HG03520 (cell line): ENCODE data around the gene PHACTR2.
A peak's percentile ranks its signal among the peaks of the same experiment; 100 is the strongest.
"Not testable (repeated sequence)": the region's sequence is repeated elsewhere in the genome, so short reads cannot be mapped to it uniquely, and the experiment has no call there.

Experiments used
- ATAC-seq: cut with Tn5 transposase; IDR thresholded peaks from one replicate; pipeline ENCODE4 v1.9.1; 2021; ENCODE audit warnings: mild to moderate bottlenecking, moderate library complexity; ENCODE audit not compliant: unreplicated experiment

The PHACTR2 gene

DNA sequence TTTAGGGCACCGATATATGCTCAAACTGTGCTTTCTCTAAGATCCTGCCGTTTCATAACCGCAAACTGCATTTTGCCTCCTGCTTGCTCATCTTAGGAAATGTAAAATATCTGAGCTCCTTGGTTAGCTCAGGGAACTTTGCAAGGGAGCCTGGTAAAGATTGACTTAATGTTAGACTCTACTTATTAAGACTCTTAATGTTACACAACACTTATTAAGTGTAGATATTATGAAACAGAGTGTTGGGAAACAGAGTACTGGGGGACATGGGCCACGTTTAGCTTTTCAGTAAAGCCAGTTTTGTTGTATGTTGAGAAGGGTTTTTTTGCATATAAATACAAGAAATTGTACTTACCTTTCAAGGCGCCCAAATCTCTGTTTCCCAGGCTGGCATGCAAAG, 167.3 kb downstream of the PHACTR2 start:
- no peak for ATAC-seq

DNA sequence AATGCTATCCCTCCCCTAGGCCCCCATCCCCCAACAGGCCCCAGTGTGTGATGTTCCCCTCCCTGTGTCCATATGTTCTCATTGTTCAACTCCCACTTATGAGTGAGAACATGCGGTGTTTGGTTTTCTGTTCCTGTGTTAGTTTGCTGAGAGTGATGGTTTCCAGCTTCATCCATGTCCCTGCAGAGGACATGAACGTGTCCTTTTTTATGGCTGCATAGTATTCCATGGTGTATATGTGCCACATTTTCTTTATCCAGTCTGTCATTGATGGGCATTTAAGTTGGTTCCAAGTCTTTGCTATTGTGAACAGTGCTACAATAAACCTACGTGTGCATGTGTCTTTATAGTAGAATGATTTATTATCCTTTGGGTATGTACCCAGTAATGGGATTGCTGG, 173.9 kb downstream of the PHACTR2 start:
- not testable (repeated sequence) for ATAC-seq

DNA sequence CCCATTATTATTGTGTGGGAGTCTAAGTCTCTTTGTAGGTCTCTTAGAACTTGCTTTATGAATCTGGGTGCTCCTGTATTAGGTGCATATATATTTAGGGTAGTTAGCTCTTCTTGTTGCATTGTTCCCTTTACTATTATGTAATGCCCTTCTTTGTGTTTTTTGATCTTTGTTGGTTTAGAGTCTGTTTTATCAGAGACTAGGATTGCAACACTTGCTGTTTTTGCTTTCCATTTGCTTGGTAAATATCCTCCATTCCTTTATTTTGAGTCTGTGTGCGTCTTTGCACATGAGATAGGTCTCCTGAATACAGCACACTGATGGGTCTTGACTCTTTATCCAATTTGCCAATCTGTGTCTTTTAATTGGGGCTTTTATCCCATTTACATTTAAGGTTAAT, 177.3 kb downstream of the PHACTR2 start:
- ATAC-seq: not testable (repeated sequence)

DNA sequence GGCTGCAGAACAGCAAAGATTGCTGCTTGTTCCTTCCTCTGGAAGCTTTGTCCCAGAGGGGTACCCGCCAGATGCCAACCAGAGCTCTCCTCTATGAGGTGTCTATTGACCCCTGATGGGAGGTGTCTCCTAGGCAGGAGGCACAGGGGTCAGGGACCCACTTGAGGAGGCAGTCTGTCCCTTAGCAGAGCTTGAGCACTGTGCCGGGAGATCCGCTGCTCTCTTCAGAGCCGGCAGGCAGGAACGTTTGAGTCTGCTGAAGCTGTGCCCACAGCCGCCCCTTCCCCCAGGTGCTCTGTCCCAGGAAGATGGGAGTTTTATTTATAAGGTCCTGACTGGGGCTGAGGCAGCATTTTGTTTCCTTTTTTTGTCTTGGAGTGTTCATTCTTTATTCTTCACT, 179.0 kb downstream of the PHACTR2 start:
- ATAC-seq: not testable (repeated sequence)

DNA sequence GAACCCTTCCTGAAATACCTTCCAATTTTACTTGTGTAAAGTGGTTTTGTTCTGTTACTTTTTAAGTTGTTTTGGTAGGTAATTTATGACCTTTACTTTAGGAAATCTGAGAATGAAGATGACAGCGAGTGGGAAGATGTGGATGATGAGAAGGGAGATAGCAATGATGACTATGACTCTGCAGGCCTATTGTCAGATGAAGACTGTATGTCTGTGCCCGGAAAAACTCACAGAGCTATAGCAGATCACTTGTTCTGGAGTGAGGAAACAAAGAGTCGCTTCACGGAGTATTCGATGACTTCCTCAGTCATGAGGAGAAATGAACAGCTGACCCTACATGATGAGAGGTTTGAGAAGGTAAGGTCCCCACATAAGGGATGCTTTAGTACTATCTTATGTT, 179.9 kb downstream of the PHACTR2 start:
- no peak for ATAC-seq

DNA sequence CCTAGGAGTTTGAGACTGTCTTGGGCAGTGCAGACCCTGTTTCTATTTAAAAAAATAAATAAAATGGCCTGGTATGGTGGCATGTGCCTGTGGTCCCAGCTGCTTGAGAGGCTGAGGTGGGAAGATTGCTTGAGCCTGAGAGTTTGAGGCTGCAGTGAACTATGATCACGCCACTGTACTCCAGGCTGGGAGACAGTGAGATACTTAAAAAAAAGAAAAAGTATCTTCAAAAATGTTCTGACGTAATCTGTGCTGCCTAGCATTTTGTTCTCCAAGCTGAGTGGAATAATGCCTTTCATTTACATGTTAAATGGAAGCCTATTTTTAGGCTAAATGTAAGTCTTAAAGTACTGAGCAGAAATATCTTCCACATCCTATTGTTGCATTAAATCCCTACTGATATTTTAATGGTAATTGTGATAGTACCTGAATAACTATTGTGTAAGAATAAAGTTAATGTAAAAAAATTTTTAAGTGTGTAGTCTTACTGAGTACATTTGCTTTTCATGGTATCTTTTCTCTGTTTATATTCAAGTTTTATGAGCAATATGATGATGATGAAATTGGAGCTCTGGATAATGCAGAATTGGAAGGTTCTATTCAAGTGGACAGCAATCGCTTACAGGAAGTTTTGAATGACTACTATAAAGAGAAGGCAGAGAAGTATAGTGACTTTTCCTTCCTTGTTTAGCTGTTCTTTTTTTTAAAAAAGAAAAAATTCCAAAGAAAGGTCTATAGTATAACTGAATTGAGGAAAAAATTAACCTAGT, 182.3 kb downstream of the PHACTR2 start:
- no peak for ATAC-seq

DNA sequence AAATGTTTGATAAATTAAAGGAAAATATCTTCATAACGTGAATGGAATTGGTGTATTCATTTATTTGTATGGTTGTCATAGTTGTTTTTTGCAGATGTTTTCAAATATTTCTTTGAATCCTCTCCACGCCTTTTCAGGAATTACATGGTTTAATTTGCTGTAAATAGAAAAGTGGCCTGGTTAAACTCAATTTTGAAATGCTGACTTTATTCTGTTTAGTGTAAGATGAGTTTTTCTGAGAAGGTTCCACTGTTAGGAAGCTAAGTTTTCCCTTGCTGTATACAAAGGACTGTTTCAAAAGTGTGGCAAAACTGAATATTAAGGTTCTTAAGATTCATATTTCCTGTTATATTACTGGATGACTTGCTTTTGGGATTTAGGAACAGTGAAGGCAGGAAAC, 186.0 kb downstream of the PHACTR2 start:
- no peak for ATAC-seq

DNA sequence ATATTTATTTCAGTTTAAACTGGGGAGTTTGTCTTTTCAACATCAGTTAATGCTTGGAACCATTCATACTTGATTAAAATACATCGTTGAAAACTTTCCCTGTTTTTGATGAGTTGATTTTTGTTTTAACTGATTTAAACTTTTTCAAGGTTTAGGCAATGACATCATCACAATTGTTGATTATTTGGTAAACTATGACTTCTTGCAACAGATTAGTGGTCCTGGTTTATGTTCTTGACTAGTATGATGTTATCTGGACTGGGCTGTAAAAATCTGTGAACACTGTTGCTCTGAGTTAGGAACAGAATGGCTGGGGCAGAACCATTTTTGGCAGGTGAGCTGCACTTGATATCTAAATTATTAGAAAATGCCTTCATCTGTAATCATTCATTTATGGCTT, 186.5 kb downstream of the PHACTR2 start, which contains the start of gene ZC2HC1B:
TSS of gene ZC2HC1B (plus strand) at position 241 of the 400 bp plus-strand sequence. CDS start at position 307, 66 bp downstream.
- ATAC-seq: no peak

DNA sequence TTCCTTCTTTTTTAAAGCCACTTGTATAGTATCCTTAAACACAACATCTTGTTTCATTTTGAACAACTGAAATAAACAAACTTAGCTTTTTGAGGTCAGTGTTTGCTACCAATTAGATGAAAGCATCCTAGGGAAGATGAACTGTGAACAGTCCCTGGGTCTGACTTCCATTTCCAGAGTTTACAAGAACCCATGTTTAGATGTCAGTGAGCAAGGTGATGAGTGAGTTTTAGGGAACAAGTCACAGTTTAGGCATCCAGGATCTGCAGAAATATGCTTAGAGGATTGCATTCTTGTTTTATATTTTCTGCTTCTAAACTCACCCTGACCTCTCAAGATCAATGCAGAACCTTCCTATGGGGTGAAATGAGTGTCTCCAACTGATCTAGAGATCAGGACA, 189.5 kb downstream of the PHACTR2 start:
- no peak for ATAC-seq

DNA sequence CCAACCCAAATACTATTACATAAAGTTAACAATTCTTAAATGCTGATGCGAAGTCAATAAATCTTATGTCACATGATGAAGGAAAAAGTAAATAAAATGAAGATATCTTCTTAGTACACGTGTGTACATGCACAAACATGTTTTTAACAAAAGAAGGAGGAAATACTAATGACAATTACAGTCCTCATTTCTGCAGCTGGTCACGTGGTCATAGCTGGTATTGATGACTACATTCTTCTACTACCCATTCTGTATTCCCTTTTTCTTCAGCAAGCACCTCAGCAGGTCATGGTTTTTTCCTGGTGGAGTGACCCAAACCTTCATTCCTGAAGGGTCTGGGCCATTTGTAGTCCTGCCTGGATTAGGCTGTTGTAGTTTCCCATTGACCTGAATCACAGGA, 191.0 kb downstream of the PHACTR2 start:
- ATAC-seq: not testable (repeated sequence)

DNA sequence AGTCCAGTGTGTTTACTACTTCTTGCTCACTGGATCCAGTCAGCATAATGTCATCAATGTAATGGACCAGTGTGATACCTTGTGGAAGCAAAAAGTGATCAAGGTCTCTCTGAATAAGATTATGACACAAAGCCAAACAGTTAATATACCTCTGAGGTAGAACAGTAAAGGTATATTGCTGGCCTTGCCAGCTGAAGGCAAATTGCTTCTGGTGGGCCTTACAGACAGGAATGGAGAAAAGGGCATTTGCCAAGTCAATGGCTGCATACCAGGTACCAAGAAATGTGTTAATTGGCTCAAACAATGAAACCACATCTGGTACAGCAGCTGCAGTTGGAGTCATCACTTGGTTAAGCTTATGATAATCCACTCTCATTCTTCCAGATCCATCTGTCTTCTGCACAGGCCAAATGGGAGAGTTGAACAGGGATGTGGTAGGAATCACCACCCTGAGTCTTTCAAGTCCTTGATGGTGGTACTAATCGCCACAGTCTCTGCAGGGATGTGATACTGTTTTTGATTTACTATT, 193.5 kb downstream of the PHACTR2 start:
- ATAC-seq: not testable (repeated sequence)

DNA sequence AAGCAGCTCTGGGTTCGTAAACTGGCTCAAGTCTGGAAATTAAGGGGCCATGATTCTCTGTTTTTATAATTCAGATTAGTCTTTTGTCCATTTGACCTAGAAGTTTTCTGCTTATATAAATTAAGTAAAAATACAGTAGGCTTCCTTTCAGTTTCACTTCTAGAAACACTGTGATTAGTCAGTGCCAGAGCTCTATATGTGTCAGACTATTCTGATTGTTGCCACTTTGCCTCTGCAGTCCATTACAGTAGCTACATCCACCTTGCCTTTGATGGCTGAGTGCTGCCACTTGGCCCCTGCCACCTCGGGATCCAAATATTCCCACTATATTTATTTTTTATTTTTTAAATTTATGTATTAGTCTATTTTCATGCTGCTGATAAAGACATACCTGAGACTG, 194.4 kb downstream of the PHACTR2 start:
- peak; percentile 99 for ATAC-seq

DNA sequence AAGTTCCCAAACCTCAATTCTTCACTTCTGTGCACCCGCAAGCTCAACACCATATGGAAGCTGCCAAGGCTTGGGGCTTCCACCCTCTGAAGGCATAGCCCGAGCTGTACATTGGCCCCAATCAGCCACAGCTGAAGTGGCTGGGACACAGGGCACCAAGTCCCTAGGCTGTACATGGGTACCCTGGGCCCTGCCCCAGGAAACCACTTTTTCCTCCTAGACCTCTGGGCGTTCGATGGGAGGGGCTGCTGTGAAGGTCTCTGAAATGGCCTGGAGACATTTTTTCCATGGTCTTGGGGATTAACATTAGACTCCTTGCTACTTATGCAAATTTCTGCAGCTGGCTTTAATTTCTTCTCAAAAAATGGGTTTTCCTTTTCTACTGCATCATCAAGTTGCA, 195.8 kb downstream of the PHACTR2 start:
- ATAC-seq: not testable (repeated sequence)

DNA sequence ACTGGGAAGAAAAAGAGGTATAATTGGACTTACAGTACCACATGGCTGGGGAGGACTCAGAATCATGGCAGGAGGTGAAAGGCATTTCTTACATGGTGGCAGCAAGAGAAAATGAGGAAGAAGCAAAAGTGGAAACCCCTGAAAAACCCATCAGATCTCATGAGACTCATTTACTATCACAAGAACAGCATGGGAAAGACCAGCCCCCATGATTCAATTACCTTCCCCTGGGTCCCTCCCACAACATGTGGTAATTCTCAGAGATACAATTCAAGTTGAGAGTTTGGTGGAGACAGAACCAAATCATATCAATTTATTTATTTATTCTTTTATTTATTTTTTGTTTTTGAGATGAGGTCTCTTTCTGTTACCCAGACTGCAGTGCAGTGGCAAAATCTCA, 196.7 kb downstream of the PHACTR2 start:
- ATAC-seq: not testable (repeated sequence)

DNA sequence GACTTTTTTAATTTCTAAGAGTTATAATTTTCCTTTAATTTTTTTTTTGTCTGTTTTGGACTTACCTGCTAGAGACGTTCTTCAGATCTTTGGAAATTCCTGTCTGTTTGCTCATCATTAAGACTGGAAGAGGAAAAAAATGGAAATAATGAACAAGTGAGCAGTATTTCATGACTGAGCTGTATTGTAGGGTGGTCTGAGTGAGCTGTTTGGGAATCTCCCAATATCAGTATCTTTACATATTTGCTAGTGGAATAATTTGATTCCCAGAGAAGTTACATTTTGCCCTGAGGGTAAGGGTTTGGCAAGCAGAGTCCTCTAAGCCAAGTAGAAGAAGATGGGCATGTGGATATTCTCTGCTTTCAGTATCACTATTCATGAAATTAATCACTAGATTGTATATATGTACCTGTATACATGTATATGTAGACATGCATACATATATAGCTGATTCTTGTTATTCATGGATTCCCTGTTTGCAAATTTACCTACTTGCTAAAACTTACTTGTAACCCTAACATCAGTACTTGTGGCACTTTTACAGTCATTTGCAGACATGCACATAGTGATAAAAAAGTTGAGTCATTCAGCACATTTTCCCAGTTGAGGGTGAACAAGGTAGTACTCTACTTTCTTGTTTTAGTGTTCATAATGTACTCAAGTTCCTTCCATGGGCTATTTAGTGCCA, 200.0 kb downstream of the PHACTR2 start:
- ATAC-seq: no peak

DNA sequence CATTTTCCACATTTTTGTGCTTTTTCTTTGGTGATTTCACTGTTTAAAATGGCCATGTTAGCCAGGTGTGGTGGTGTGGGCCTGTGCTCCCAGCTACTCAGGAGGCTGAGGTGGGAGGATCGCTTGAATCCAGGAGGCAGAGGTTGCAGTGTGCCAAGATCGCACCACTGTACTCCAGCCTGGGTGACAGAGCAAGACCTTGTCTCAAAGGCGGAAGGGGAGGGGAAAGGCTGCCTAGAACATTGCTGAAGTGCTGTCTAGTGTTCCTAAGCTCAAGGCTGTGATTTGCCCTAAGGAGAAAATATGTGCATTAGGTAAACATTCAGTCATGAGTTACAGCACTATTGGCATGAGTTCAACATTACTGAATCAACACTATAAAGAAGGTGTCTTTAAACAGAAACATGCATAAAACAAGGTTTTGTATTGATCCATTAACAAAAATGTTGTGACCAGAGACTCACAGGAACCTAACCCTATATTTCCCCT, 200.6 kb downstream of the PHACTR2 start:
- no peak for ATAC-seq

DNA sequence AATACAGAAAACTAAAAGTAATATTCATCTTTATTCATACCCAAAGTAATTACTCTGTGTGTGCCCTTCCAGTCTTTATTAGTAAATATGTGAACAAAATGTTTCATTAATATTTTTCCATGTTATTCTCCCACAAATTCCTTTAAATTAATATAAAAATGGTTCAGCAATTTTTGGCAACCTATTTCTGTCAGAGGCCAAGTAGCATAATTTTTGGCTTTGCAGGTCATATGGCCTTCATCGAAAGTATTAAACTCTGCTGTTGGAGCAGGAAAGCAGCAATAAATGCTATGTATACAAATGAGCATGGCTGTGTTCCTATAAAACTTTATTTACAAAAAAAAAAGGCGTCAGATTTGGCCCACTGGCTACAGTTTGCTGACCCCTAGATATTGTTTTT, 202.6 kb downstream of the PHACTR2 start:
- no peak for ATAC-seq
